HG02588 (cell line): ENCODE data around the gene CDK8.
"Not testable (repeated sequence)": the region's sequence is repeated elsewhere in the genome, so short reads cannot be mapped to it uniquely, and the experiment has no call there.

Experiments used
- ATAC-seq: cut with Tn5 transposase; IDR thresholded peaks from one replicate; pipeline ENCODE4 v1.9.1; 2021; ENCODE audit warnings: mild to moderate bottlenecking, moderate library complexity; ENCODE audit not compliant: unreplicated experiment

The CDK8 gene

DNA sequence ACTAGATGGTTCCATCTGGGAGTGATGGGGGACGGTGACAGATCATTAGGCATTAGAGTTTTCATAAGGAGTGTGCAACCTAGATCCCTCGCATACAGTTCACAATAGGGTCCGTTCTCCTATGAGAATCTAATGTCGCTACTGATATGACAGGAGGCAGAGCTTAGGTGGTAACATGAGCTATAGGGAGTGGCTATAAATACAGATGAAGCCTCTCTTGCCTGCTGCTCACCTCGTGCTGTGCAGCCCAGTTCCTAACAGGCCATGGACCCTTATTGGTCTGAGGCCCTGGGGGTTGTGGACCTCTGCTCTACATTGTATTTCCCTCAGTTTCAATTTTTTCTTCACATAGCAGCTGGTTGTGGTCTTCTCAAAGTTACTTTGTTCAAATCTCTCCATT, 56.5 kb downstream of the CDK8 start:
- no peak for ATAC-seq

DNA sequence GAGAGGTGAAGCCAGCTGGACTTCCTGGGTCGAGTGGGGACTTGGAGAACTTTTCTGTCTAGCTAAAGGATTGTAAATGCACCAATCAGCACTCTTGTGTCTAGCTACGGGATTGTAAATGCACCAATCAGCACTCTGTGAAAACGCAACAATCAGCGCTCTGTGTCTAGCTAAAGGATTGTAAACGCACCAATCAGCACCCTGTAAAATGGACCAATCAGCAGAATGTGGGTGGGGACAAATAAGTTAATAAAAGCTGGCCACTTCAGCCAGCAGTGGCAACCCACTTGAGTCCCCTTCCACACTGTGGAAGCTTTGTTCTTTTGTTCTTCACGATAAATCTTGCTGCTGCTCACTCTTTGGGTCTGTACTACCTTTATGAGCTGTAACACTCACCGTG, 58.1 kb downstream of the CDK8 start:
- not testable (repeated sequence) for ATAC-seq

DNA sequence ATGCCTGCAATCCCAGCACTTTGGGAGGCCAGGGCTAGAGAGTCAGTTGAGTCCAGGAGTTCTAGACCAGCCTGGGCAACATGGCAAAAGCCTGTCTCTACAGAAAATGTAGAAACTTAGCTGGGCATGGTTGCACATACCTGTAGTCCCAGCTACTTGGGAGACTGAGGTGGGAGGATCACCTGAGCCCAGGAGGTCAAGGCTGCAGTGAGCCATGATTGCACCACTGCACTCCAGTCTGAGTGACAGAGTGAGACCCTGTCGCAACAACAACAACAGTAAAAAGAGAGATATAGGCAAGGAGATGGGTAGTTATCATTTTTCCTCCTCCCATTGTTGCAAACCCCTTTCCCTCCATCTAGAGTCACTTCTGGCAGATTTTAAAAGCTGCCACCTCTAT, 62.2 kb downstream of the CDK8 start:
- ATAC-seq = not testable (repeated sequence)

GRCh38 chr13:26320766-26321165, 66.8 kb downstream of the CDK8 start:
- no peak for ATAC-seq

DNA sequence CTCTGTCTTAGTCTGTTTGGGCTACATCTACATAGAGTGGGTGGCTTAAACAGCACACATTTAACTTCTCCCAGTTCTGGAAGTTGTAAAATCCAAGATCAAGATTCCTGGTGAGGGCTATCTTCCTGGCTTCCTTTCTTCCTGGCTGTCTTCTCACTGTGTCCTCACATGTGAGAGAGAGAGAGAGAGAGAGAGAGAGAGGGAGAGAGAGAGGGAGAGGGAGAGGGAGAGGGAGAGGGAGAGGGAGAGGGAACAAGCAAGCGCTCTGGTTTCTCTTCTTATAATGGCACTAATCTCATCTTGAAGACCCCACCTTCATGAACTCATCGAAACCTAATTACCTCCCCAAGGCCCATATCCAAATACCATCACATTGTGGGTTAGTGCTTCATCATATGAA, 69.2 kb downstream of the CDK8 start:
- no peak for ATAC-seq

DNA sequence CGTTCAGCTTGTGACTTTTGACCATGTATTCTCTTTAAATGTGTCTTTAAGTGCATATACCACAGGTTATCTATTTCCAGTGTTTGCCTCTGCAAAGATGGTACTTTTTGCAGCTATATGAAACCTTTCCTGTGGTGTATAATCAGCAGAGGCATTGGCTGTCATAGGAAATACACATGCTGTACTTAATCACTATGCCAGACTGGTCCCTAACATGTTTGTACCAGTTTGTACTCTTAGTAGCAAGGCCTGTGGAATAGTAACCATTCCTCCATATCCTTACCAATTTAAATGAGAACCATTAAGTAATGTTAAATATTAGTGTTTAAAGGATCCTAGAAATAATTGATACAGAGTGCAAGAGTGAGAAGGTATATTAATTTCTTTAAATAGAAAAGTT, 69.8 kb downstream of the CDK8 start:
- no peak for ATAC-seq

DNA sequence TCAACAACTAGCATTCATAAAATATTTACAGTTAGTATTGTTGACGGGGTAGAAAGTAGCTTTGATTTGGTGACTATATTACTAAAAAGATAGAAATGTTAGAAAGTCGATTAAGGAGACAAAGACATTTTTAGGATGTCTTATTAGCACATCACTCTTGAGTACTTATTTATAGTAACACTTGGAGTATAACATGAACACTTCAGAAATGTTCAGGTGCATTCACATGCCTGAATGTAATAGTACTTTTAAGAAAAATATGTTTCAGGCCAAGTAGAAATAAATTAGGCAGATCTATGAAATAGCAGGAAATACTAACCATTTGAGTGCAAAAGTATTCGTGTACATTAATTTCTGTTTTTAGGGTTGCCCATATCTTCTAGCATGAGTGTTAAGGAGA, 70.4 kb downstream of the CDK8 start:
- ATAC-seq = no peak

DNA sequence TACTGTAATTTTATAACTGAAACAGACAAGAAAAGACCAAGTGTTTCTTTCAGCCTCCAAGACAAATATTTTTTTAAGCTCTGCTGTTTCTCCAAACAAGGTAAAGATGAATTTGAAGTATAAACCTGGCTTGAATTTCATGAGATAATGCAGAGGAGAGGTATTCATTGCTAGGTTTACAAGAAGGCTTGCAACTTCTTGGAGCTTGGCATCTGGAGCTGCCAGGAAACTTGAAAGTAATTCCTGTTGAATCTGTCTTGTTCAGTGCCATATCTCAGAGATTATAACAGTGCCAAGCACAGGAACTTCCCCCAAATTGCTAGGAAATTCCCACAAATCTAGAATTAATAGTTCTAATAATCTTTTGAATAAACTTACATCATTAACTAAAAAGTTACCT, 70.9 kb downstream of the CDK8 start:
- no peak for ATAC-seq

GRCh38 chr13:26325876-26326275, 71.9 kb downstream of the CDK8 start:
- ATAC-seq = peak; percentile 82

DNA sequence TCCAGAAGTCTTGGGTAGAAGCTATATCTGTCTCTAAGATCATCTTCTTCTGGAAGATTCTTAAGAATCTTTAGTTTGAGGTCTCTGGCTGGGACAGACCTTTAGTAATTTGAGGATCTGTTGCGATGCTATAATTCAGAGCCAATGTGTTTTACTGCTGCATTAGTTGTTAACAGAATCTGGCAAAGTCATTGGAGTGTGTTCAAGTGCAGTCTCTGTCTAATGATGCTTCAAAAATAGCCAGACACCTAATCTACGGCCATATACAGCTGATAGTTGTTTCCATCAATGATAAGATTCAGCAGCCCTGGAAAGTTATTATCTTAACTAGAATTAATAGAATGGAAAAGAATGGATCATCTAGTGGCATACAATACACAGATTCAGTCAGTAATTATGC, 72.6 kb downstream of the CDK8 start:
- no peak for ATAC-seq

DNA sequence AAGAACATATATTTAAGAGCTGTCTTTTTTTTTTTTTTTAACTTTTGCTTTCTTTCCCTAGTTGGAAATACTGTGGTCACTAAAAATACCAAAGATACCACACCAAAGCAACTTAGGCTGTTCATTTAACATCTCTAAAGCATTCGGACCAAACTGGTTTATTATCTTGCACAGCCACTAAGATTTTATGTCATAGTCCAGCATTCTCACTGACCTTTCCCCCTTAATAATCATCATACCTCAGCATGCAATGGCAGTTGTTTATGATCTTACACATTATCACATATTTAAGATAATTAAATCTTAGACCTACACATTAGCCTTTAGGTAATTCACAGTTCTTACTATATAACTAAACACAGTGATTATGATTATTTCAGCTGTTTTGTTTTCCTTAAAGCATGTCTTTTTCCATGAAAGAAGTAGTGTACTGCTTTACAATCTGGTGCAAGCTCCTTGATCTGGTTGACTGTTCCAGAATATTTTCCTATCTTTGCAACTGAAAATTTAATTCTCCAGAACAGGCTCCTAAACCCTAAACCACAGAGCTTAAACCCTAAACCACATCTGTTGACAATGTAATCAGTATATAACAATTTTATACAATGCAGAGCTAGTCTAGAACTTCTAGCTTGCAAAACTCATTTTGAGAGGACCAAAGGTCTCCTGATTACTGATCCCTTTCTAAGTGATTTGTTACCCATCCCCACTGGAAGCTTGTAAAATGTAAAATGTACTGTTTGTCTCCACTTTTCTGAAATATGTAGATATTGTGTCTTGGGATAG, 74.2 kb downstream of the CDK8 start:
- no peak for ATAC-seq

DNA sequence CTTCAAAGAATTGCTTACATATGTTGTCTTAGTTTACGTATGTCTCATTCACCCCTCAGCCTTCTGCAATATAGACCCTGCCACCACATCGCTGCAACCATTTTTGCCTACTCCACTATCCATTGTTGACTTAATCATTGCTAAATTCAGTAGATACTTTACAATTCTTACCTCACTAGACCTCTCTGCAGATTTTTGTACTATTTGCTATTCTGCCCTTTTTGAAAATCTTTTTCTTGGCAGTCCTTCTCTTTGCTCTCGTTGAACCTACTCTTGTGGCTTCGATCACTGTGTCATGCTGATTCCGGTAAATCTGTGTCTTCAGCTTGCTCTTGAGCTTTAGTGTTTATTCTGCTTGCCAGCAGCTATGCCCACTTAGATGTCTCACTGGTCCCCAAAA, 81.2 kb downstream of the CDK8 start:
- no peak for ATAC-seq

GRCh38 chr13:26340807-26341206, 86.9 kb downstream of the CDK8 start:
- ATAC-seq = no peak

- ATAC-seq = no peak
These were observed 89.0 kb downstream of the CDK8 start for GRCh38 chr13:26342898-26343297.

DNA sequence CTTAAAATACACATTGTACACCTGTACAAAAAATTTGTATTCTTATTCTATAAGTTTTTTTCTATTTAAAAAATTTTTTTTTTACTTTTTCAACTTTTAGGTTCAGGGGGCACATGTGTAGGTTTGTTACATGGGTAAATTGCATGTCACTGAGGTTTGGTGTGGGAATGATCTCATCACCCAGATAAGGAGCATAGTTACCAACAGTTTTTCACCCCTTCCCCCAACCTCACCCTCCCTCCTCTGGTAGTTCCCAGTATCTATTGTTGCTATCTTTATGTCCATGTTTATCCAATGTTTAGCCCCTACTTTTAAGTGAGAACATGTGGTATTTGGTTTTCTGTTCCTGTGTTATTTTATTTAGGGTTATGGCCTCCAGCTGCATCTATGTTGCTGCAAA, 89.9 kb downstream of the CDK8 start:
- no peak for ATAC-seq

DNA sequence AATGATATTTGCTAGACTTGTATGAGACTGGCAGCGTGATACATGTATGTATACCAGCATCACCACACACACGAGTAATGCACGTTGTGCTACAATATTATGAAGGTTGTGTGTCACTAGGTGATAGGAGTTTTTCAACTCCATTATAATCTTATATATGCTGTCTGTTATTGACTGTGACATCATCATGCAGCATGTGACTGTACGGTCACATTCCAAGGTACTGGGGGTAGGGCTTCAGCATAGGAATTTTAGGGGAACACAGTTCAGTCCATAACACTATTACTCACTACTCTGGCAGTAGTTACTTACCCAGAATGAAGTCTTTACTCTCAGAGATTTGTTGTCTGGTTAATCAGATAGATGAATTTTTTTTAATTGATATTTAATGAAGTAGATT, 91.1 kb downstream of the CDK8 start:
- no peak for ATAC-seq

DNA sequence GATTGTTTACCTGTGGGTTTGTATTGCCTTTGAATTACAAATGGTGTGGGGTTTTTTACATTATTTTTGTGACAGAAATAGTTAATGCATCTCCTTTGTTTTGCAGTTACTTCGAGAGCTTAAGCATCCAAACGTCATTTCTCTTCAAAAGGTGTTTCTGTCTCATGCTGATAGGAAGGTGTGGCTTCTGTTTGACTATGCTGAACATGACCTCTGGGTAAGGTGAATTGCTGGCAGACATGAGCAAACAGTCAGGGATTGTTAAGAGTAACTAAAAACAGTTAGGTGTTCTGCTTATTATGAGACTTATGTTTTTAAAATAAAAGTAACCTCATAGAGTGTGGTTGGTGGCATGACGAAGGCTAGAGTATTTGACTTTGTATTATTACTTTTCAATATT, 95.0 kb downstream of the CDK8 start:
- no peak for ATAC-seq

- no peak for ATAC-seq
These were observed 108.3 kb downstream of the CDK8 start for GRCh38 chr13:26362261-26362660.

- ATAC-seq = no peak
These were observed 116.6 kb downstream of the CDK8 start for GRCh38 chr13:26370553-26370952.

DNA sequence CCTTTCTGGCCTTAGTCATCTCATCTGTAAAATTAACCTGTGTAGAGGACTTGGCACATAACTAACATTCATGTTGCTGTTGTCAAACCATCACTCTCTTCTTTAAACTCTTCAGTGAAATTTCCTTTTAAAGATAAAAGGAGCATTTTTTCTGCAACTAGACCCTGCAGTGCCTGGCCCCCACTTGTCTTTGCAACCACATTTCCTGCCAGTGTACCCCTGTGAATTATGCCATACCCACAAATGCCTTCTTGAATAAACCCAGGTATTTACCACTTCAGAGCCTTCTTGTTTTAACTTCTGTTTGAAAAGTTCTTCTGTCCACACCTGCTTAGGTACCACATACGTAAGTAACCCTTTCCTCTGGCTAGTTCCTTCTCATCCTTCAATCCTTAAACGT, 118.8 kb downstream of the CDK8 start:
- ATAC-seq = no peak

DNA sequence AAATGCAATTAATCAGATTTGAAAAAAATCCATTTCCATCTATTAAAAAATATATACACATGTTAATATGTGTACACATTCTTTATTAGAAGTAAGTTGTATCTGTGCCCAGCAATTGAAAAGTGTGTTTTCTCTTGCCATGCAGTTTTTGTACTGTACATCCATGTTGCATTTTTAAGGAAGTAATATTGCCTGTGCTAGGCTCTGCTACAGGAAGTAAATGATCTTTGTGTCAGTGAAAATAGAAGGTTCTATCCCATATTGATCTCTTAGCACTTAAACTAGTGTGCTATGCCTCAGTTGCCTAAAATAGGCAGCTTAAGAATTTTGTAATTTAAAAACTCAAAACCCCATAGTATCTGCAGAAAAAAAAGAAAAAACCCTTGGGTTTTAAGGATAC, 122.5 kb downstream of the CDK8 start:
- ATAC-seq = no peak

GRCh38 chr13:26377038-26377437, 123.1 kb downstream of the CDK8 start:
- ATAC-seq = no peak

- ATAC-seq = no peak
These were observed 124.2 kb downstream of the CDK8 start for GRCh38 chr13:26378116-26378515.
